Measurements from ENCODE around the gene ANKDD1A. TPM values are rescaled to one million over a fixed set of nuclear protein-coding genes. Genes with fewer than 3 reads are reported as not detected.

ANKDD1A gene
- total RNA-seq, 1 donor from 2014 or later, result 1.9 TPM

DNA sequence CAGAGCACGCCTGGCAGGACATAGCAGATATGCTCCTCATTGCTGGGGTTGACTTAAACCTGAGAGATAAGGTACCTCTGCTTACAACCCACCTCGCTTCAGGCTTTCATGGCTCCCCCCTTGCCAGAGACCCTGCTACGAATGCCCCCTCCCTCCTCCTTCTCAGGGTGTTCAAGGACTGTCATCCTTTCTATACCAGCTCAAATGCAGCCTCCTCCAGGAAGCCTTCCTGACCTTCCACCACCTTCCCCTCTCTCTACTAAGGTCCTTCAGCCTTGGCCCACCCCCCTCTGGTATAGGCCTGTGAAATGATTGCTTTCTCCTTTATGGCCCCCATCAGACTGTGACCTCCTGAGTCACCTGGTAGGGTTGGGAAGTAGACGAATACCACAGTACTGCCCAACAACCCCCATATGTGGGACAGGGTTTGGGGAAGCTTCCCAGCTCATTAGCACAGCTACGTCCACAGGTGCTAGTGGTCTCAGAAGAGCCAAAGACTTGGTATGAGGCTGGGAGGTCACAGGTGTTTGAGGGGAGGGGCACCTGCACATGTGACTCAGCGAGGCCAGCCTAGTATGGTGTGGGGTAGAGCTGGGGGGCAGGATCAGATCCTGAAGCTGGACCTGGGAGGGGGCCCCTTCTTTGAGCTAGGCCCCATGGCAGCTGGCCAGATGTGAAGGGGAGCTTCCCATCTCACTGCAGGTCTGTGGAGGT, 32.0 kb downstream of the ANKDD1A start:
- TF ChIP-seq, protein P1, sequence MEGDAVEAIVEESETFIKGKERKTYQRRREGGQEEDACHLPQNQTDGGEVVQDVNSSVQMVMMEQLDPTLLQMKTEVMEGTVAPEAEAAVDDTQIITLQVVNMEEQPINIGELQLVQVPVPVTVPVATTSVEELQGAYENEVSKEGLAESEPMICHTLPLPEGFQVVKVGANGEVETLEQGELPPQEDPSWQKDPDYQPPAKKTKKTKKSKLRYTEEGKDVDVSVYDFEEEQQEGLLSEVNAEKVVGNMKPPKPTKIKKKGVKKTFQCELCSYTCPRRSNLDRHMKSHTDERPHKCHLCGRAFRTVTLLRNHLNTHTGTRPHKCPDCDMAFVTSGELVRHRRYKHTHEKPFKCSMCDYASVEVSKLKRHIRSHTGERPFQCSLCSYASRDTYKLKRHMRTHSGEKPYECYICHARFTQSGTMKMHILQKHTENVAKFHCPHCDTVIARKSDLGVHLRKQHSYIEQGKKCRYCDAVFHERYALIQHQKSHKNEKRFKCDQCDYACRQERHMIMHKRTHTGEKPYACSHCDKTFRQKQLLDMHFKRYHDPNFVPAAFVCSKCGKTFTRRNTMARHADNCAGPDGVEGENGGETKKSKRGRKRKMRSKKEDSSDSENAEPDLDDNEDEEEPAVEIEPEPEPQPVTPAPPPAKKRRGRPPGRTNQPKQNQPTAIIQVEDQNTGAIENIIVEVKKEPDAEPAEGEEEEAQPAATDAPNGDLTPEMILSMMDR (IDR thresholded peaks at IDR 0.05; ENCODE audit: insufficient read depth, low read length, poor library complexity, severe bottlenecking), result no peak
- Histone ChIP-seq H3K4me3 (ENCODE audit: low read depth, low read length) (no peak overlapping the region), H3K36me3 (ENCODE audit: control insufficient read depth, insufficient read depth, low read length) (no peaks in the 10 kb centered on the region), H3K27me3 (ENCODE audit: control insufficient read depth, insufficient read depth, low read length) (no peaks in the 10 kb centered on the region)
- no peak for DNase-seq (ENCODE audit: low read depth)

DNA sequence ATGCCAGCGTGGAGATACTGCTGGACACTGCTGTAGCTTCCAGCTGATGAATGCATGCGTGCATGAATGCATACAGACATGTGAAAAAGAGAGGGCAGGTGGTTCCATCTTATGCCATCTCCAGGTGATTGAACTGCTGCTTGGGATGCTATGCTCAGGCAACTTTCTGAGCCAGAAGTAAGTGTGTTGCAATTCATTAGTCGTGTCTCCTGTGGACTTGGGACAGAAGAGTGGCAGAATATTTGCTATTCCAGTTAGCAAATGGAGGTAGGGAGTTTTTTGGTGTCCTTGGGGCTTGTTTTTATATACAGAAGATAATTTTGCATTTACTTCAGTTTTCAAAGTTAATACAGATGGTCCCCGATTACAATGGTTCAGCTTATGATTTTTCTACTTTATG, 33.3 kb downstream of the ANKDD1A start:
- Histone ChIP-seq H3K36me3 (ENCODE audit: control insufficient read depth, insufficient read depth, low read length) (no peaks in the 10 kb centered on the region), H3K4me3 (ENCODE audit: low read depth, low read length) (no peak overlapping the region), H3K27me3 (ENCODE audit: control insufficient read depth, insufficient read depth, low read length) (no peaks in the 10 kb centered on the region)
- TF ChIP-seq, protein P1 (IDR thresholded peaks at IDR 0.05; ENCODE audit: insufficient read depth, low read length, poor library complexity, severe bottlenecking), result no peak
- DNase-seq (ENCODE audit: low read depth), result no peak

DNA sequence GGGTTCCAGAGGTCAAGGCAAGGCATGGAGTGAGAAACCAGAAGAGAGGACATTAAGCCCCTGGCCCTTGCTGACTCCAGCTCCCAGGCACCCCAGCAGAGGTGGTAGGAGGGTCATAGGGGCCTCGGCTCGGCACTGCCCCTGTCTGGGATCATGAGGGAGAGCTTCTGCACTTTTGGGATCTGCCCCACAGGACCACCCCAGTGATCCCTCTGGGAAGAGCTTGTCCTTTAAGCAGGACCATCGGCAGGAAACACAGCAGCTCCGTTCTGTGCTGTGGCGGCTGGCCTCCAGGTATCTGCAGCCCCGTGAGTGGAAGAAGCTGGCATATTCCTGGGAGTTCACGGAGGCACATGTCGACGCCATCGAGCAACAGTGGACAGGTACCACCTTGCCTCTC, 35.5 kb downstream of the ANKDD1A start:
- H3K27me3 ChIP-seq (ENCODE audit: control insufficient read depth, insufficient read depth, low read length), result no peaks in the 10 kb centered on the region
- DNase-seq (ENCODE audit: low read depth), result no peak
- no peaks in the 10 kb centered on the region for H3K36me3 ChIP-seq (ENCODE audit: control insufficient read depth, insufficient read depth, low read length)
- H3K4me3 ChIP-seq (ENCODE audit: low read depth, low read length), result no peak overlapping the region
- TF ChIP-seq, protein P1 (IDR thresholded peaks at IDR 0.05; ENCODE audit: insufficient read depth, low read length, poor library complexity, severe bottlenecking), result no peak

DNA sequence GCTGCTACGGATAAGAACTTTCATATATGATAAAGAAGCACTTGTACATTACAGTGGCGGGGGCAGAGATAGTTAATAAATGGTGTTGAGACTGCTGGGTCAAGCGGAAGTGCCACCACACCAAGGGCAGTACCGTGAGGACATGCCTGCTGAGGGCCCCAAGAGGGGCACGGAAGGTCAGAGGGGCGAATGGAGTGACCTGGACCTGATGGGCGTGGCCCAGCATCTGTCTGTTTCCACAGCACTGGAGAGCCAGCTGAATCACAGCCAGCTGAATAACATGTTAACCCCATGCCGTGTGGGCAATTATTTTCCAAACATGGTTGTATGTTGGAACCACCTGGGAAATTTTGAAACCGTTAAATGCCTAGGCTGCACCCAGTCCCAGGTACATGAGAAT, 37.2 kb downstream of the ANKDD1A start:
- DNase-seq (ENCODE audit: low read depth), result no peak
- TF ChIP-seq, protein P1 (IDR thresholded peaks at IDR 0.05; ENCODE audit: insufficient read depth, low read length, poor library complexity, severe bottlenecking), result no peak
- Histone ChIP-seq H3K27me3 (ENCODE audit: control insufficient read depth, insufficient read depth, low read length) (no peaks in the 10 kb centered on the region), H3K36me3 (ENCODE audit: control insufficient read depth, insufficient read depth, low read length) (no peaks in the 10 kb centered on the region), H3K4me3 (ENCODE audit: low read depth, low read length) (no peak overlapping the region)

DNA sequence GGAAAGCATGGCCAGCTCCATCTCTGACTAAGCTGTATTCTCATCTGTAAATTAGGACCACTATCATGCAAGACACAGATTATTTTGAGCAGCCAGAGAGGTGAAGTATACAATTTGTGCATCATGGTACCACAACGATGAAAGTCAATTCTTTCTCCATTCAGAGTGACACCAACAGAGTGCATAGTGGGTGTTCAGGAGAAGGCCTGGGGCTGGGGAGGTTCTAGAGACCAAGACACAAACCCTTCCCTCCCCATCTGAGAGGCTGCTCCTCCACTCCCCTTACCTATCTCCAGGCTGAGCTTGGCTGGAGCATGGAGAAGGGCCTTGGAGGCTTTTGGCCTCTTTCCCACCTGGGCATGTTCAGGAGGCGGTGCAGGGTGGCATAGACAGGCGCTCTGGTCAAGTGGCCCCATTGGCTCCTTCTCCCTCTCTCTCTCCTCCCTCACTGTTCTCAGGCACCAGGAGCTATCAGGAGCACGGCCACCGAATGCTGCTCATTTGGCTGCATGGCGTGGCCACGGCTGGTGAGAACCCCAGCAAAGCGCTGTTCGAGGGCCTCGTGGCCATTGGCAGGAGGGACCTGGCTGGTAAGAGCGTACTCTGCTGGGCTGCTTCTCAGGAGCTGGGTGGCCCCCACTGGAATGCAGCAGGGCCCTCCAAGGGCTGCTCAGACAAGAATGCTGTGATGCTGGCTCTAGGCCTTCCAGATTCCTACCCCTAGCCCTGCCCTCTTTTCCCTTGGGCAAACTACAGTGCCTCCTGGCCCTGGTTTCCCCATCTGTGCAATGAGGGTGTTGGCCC, 37.9 kb downstream of the ANKDD1A start:
- Histone ChIP-seq H3K36me3 (ENCODE audit: control insufficient read depth, insufficient read depth, low read length) (no peaks in the 10 kb centered on the region), H3K4me3 (ENCODE audit: low read depth, low read length) (no peak overlapping the region), H3K27me3 (ENCODE audit: control insufficient read depth, insufficient read depth, low read length) (no peaks in the 10 kb centered on the region)
- TF ChIP-seq, protein P1 (IDR thresholded peaks at IDR 0.05; ENCODE audit: insufficient read depth, low read length, poor library complexity, severe bottlenecking), result no peak
- DNase-seq (ENCODE audit: low read depth), result no peak
